ENCODE measurements around the gene SRD5A1.

Gene SRD5A1, protein sequence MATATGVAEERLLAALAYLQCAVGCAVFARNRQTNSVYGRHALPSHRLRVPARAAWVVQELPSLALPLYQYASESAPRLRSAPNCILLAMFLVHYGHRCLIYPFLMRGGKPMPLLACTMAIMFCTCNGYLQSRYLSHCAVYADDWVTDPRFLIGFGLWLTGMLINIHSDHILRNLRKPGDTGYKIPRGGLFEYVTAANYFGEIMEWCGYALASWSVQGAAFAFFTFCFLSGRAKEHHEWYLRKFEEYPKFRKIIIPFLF

DNA sequence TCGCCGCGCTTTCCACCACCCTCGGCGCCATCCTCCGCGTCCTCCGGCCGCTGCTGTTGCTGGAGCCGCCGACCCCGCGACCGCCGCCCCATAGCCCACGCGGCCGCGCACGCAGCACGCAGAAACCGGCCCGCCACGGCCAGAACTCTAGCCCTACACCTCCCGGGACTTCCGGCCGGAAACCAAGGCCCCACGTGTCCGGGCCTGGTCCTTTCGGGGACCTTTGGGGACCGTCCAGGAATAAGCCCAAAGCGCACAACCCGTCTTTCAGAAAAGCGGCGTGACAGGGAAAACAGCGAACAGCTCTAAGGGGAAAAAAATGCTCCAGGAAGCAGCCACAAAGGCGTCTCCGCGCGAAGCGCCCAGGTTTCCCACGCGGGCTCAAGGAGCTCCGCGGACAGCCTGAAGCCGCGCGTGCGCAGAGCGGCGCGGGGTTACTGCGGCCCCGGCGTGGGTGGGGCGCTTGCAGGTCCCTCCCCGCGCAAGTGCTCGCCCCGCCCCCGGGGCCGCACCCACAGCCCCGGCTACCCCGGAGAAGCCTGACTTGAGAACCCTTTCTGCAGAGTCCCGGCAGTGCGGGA is at the start of gene SRD5A1, which contains the start of gene NSUN2:
SRD5A1 (plus strand) TSS at position 553 of the 581 bp plus-strand sequence. CDS start 137 bp downstream, outside the sequence.
NSUN2 (minus strand) TSS at position 157 of the 581 bp plus-strand sequence; CDS start at position 92, 65 bp downstream.
- DNase-seq (ENCODE audit: low spot score), result peak; percentile 90

DNA sequence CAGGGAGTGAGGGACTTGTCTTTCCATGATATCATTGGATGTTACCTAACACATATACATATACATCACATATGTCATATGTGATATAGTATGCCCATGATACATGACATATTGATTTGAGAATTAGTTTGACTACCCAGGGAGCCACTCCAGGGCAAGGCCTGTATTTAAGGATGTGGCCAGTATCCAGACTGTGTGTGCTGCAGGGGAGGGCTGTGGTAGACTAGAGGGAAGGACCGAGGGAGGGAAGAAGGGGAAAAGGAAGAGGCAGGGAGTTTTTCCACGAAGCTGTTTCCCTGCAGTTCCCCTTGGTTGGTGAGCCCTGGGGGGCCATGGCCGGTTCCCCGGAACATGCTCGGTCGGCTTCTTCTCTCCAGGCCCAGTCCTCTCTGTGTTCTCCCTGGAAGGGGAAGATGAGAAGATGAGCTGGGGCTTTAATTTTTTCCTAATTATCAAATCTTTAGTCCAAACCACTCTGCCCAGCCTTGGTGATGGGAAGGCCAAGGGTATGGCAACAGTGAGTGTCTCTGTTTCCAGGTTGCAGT is 49.1 kb upstream of the SRD5A1 start:
- no peak for DNase-seq (ENCODE audit: low spot score)

DNA sequence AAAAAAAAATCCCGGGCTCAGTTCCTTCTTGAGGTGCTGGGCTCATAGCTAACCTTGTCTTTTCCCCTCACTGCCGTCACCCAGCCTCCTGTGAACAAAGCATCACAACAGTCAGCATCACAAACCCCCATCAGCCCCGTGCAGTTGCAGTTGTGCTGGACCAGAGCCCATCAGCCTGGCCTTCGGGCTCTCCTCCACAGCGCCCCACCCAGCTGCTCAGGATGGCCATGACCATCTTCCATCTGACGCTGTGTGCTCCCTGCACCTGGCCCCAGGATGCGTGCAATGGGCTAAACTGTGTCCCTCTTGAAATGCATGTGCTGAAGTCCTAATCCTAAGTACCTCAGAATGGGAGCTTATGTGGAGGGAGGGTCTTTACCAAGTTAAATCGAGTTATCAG is 48.5 kb upstream of the SRD5A1 start:
- no peak for DNase-seq (ENCODE audit: low spot score)

DNA sequence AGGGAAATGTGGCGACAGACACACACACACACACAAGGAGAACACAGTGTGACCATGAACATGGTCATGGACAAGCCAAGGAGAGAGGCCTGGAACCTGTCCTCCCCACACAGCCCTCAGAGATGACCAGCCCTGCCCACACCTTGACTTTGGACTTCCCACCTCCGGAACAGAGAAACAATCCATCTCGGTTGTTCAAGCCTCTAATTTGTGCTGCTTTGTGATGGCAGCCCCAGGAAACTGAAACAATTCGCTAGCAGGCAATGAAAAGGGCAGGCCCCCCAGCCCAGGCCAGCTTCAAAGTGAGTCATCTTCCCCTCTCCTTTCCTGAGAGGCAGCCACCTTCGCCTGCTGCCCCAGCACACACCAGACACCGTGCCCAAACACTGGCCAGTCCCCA is 48.1 kb upstream of the SRD5A1 start:
- DNase-seq (ENCODE audit: low spot score), result no peak

DNA sequence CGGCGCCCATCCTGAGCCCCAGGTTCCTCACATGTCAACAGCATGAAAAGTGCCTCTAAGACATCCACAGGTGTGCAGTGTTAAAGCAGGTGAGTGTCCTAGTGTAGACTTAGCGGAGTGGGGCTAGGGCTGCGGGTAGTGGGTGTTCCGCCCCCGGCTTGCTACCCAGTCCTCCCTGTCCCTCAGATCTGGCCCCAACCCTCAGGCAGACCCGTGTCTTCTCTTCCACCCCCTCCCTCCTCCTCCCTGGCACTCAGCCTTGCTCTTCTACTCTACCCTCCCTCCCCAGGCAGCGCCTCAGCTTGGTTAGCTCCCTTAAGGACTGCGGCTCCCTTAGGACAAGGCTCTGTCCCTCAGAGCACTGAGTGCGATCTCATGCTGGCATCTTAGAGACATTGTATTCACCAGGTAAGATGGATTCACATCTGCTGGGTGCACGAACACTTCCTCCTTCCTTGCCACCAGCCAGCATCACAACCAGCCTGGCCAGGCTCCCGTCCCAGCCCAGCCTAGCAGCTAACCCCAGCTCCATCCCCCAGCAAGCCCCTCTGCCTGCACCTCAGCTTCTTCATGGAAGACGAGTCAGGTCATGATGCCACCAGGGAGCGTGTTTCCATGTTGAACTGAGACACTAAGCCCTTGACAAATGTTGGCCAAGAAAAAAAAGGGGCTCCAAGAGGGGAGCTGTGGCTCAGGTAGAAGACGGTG is 47.1 kb upstream of the SRD5A1 start:
- DNase-seq (ENCODE audit: low spot score), result no peak

DNA sequence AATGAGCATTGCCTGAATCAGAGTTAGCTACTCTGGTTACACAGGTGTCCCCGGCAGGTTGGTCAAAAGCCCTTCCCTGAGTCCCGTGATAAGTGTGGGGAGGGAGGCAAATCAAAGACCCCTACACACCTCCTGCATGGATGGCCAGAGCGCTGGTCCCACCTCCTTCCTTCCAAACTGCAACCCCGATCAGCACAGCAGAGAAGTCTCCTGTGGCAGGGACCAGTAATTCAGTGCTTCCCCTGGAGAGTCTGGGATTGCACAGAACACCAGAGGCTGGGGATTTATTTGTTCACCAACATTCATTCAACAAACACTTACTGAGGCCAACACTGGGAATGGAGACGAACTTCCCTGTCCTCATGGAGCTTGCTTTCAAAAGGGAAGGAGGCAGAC is 46.6 kb upstream of the SRD5A1 start:
- DNase-seq (ENCODE audit: low spot score), result no peak

DNA sequence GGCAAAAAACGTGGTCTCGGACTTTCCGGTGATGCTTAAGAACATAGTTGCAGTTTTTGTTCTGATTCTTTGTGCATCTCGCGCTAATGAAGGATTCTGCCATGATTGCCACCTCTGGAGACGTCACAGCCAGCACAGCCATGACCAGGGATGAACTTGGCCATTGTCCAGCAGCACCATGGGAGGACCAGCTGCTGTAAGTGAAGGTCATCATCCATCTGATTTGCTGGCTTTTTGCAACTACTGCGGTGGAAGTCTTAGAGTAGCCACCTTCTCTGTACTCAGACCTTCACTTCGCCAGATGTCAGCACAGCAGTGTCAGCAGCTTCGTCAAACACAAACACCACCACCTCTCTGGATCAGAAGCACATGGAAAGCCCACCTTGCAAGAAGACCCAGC is 46.1 kb upstream of the SRD5A1 start:
- no peak for DNase-seq (ENCODE audit: low spot score)

DNA sequence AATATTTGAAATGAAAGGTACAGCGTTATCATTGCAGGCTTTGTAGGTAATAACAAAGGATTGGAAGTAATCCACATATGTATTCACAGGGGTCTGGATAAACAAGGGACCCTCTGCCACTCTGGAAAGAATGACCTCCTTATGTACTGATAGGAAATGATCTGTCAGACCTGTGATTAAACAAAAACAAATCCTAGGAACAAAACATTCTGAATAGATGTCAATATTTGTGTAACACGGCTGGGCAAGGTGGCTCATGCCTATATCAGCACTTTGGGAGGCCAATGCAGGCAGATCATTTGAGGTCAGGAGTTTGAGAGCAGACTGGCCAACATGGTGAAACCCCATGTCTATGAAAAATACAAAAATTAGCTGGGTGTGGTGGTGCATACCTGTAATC is 42.7 kb upstream of the SRD5A1 start:
- DNase-seq (ENCODE audit: low spot score), result no peak

DNA sequence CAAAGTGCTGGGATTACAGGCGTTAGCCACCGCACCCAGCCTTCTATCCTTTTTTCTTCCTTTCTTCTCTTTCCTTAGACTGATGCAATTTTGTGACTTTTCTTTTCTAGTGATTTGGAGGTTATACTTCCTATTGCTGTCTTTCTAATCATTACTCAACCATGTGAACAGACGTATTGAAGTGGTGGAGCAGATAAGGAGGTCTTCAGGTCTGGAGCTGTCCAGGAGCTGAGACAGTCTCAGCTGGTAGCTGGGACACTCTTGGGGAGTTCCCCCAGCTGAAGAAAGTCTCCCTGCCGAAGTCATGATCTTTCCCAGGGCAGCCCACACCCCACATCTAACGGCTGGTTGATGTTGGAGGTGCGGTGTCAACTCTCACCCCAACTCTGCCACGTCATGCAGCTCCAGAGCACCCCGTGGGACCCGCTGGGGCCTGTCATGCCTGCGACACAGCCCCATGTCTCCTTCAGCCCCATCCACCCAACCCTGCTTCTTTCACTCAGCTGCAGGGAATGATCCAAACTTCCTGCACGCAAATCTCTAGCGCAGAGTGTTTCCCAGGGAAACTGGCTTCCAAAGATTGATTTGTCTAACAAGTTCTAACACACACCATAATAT is 41.5 kb upstream of the SRD5A1 start:
- DNase-seq (ENCODE audit: low spot score), result no peak

DNA sequence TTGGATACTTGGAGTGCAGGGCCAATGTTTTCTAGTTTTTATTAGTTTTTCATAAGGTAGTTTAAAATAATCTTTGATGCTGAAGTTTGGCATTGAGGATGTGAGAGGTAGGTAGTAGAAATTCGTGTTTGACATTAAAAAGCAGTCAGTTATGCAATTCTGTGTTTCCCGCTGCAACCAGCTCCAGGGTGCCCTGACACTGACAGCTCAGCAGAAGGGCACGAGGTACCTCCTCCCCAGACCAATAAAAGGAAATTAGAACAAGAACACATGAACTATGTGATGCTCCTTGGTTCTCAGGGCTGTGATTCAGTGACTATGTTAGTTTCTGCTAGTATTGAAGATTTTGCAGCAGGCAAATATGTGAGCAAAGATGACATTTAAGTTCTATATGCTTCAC is 40.6 kb upstream of the SRD5A1 start:
- DNase-seq (ENCODE audit: low spot score), result no peak

DNA sequence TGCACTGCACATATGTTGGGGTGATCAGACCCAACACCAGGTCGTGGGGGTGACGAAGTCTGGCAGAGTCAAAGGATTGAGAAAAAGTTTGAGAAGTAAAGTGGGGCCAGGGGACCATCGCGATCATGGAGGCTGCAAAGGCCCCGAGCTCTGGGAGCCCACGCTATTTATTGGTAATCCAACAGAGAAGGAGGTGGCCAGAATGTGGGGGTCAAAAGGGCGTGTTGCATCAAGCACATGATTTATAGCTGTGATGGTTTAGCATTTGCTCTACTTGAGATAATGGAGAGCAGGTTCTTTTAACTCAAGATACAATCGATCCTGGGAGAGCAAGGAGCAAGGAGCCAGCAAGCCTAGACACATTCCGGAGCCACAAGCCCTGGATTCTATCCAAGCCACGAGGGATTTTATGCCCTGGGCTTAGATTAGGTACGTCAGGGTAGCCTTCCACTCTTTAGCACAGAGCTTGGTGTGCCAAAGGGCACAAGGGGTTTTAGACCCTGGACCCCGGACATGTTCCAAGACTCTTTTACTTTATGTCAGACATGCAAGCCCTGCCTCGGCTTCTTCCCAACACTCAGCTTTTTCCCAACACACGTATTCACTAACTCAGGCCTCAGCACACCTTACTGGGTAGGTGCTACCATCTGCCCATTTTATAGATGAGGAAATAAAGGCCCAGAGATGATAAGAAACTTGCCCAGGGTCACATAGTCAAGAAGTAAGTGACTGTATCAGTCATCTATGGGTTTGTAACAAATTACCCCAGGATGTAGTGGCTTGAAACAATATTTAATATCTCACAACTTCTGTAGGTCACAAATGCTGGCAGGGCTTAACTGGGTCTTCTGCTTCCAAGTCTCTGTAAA is 39.9 kb upstream of the SRD5A1 start:
- DNase-seq (ENCODE audit: low spot score), result no peak

DNA sequence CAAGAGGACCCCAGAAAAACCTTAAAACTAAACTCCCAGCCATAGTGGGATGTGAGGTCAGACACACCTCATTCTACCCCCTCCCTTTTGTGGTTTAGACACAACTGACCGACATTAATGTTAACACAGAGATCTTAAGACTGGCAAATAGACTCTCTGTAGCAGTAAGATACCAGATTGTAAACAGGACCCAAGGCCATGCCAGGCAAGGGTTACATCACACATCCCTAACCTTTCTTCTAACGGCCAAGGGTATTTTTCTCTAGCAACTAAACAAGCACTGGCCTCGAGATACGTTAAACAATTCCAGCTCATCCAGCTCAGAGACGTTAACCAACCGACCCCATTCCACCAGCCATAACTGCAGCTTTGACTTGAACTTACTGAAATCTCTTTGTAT is 39.2 kb upstream of the SRD5A1 start:
- DNase-seq (ENCODE audit: low spot score), result no peak

DNA sequence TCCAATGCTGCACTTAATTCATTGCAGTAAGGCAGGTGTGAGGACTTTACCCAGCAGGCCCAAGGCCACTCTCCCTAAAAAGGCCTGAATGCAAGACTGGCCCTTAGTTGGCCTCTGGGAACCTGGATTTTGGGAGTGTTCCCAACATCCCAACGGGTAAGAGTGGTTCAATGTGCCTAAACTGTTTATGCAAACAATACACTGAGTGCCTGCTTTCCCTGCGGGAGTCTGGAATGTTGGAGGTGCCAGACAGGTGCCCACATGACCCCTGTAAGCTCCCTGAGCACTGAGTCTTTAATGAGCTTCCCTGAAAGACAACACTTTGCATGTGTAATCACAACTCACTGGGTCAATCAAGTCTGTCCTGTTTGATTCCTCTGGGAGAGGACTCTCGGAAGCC is 37.8 kb upstream of the SRD5A1 start:
- DNase-seq (ENCODE audit: low spot score), result no peak

DNA sequence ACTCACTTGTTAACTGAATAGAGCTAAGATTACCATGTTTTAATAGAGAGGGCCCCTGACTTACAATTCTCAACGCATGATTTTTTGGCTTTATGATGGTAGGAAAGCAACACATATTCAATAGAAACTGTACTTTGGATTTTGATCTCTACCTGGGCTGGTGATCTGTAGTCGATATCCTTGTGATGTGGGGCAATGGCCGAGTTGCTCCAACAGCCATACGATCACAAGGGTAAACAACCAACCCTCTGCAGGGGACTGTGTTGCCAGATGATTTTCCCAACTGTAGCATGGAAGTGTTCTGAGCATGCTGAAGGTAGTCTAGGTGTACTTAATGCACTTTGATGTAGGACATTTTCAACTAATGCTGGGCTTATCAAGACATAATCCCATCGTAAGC is 36.9 kb upstream of the SRD5A1 start:
- DNase-seq (ENCODE audit: low spot score), result no peak

DNA sequence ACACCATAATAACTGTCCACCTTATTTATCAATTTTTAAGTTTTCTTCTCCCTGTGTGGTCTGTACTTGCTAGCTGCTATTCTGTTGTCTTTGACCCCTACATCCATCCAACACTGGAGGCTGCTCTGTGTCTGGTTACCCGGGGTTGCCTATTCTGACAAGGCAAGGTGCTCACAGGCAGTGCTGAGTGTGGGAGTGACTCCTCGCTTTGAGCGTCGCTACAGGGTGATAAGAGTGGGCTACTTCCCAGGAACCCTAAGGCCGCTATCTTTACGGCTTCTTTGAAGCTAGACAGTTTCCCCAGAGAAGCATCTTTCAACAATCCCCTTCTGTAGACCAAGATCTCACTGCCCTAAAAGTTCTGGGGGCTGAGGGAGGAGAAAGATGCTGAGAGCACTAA is 35.7 kb upstream of the SRD5A1 start:
- DNase-seq (ENCODE audit: low spot score), result no peak

DNA sequence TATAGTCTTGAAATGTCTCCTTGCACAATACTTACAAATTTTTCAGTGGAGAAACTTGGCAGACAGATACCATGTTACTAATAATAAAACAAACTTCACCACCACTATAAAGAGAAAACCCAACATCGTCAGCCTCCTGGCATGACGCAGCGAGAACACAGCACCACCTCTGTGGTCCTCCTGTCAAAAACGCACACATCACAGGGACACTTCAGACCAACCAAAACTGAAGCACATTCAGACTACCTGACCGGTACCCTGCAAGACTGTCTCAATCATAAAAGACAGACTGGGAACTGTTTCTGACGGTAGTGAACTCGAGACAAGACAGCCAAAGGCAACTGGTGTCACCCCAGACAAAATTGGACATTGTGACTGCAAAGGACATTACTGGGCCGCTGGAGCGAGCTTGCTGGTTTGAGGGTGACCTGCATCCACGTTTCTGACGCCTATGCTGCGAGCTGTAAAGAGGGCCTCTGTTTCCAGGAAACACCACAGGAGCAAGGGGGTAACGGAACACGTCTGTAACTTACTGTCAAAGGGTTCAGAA is 34.8 kb upstream of the SRD5A1 start:
- no peak for DNase-seq (ENCODE audit: low spot score)

DNA sequence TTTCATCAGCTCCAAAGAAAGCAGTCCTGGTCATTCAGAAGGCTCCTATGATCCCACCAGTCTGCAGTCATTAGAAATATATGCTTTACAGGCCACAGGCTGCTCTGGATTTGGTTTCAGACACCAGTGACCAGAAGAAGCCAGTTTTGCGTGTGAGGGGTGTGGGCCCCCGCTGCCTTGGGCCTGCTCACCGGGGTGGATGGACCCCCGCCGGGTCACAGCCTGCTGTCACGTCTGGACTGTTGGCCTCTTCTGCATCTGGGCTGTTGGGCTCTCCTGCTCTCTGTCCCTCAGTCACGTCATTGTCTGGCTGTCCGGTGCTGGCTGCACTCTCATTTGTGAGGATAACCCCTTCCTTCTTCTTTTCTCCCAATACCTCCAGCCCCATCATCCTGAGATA is 33.5 kb upstream of the SRD5A1 start:
- DNase-seq (ENCODE audit: low spot score), result no peak

DNA sequence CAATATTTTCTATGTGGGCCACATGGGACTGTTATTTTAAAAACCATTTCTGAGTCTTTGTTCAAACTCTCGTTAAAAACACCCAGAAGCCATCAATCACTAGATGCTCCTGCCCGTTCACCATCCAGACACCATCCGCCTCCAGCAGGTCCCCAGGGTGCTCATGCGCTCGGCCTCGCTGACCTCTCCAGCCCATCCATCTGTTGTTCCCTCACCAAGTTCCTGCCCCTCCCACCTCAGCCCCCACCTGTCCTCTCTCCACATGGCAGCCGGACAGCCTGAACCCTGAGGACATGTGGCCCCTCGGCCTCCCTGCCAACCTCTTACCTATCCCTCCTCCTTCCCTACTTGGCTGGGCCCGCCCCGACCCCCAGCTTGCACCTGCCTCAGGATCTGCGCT is 32.0 kb upstream of the SRD5A1 start:
- DNase-seq (ENCODE audit: low spot score), result no peak

DNA sequence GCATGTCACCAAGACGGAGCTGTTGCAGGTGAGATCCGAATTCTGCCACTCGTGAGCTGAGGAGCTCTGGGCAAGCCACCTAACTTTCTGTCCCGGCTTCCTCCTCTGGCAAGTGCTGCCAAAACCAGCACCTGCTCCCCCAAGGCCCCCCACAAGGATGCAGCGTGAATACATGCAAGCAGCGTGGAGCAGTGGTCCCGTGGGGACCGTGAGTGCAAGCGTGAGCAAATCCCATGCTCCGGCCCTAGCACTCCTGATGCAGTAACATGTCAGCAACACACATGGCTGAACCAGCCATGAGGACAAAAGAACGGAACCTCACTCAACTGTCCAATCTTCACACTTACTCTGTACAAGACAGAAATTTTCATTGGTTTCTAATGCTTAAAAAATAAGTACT is 31.4 kb upstream of the SRD5A1 start:
- no peak for DNase-seq (ENCODE audit: low spot score)

DNA sequence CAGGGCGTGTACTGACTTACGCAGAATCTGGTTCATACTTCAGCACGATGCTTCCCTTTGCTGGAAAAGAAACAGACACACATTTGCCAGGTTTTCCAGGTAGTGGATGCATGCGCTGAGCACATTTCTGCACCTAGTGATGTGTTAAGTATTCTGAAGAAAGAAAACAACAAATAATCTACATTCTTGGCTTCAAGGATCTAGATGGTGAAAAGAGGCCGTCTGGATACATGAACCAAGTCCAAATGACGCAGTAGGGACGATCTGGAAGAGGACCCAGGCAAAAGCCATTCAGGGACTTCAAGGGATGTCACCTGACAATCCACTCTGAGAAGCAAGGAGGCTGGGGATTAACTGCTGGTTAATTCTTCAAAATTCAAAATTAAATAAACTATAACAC is 30.8 kb upstream of the SRD5A1 start:
- DNase-seq (ENCODE audit: low spot score), result no peak

DNA sequence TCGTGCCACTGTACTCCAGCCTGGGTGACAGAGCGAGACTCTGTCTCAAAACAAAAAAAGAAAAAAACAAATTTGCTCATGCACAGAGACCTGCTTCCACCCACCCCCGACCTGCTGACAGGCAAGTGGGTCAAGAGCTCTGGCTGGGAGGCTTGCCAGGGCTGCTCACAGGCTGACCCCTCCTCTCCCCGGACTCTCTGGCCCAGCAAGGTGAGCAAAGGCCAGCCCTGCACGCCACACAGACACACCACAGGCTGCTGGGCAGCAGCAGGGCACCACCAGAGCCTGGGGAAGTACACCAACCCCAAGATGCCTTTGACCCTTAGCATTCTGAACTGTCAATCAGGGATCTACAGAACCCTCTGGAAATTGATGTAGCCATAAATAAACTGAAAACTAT is 29.6 kb upstream of the SRD5A1 start:
- DNase-seq (ENCODE audit: low spot score), result no peak

Measured in SW480 (cell line).